Prostate gland (tissue), 2 donors: ENCODE data around the gene PIK3R6. TPM values are rescaled to one million over a fixed set of nuclear protein-coding genes. Genes with fewer than 3 reads are reported as not detected.
"Not testable (repeated sequence)": the region's sequence is repeated elsewhere in the genome, so short reads cannot be mapped to it uniquely, and the experiment has no call there.

Experiments used
- DNase-seq: peaks from one replicate; pipeline ENCODE4 v3.0.0-alpha.2; 2019; ENCODE audit warnings: low spot score
- H3K27ac ChIP-seq, 2 donors: fragments of 200-600 bp; sonication (generic); 2 replicates each; pipeline ENCODE4 v1.5.1; 2017 to 2019
- H3K27me3 ChIP-seq: fragments of 200-600 bp; sonication (generic); replicated peaks from 2 replicates; pipeline ENCODE4 v1.5.1; 2019; ENCODE audit not compliant: insufficient read depth
- H3K36me3 ChIP-seq, 2 donors: fragments of 200-600 bp; sonication (generic); 1 replicate in 1 of 2; 2 replicates in 1 of 2; pipeline versions ENCODE4 v1.5.1 to v1.8.1; 2017 to 2019
- H3K4me1 ChIP-seq: fragments of 200-600 bp; sonication (generic); replicated peaks from 2 replicates; pipeline ENCODE4 v1.5.1; 2019
- H3K4me3 ChIP-seq, 2 donors: fragments of 200-600 bp; sonication (generic); 2 replicates each; pipeline ENCODE4 v1.5.1; 2017 to 2019
- H3K9me3 ChIP-seq: fragments of 200-600 bp; sonication (generic); 2 replicates; pipeline ENCODE4 v1.5.1; 2017
- CTCF ChIP-seq, 4 experiments: fragments of 200-600 bp in 2 of 4; fragments of 450-650 bp in 2 of 4; sonication (generic) in 2 of 4; IDR thresholded peaks; 1 replicate in 3 of 4; 2 replicates in 1 of 4; pipeline ENCODE4 v1.5.1; 2016 to 2019; ENCODE audit warnings: antibody characterized with exemption in 4 of 4, mild to moderate bottlenecking in 2 of 4, moderate library complexity in 2 of 4
- POLR2A ChIP-seq: fragments of 450-650 bp; IDR thresholded peaks from one replicate; pipeline ENCODE4 v1.6.1; 2016; ENCODE audit warnings: antibody characterized with exemption, mild to moderate bottlenecking
- POLR2AphosphoS5 ChIP-seq: sonication (generic); formaldehyde crosslinking; IDR thresholded peaks from one replicate; pipeline ENCODE4 v1.6.1; 2017; ENCODE audit warnings: antibody characterized with exemption
- WGBS: methylation state at CpG from one replicate; pipeline ENCODE4 v1.1.5; 2018; 5-methylcytosine and 5-hydroxymethylcytosine counted together
- intact Hi-C: fragments of 100-400 bp; cut with DNase I; formaldehyde crosslinking; loops from one replicate; pipeline ENCODE4 v1.14.2; 2022
- total RNA-seq, 2 donors: library from RNA; depleted of rRNA; stranded (reverse); fragments of >200 nt; gene quantifications; one replicate each; pipeline ENCODE4 v1.1.0, GENCODE V29; 2016

PIK3R6 gene
- total RNA-seq, 2 donors from 2014 or later, result 0.18 to 2.6 TPM

- no peaks in the 10 kb centered on the region for H3K36me3 ChIP-seq
- no peak for DNase-seq
- no peak overlapping the region for H3K27ac ChIP-seq
- TF ChIP-seq CTCF (IDR thresholded peaks at IDR 0.05) (no peak), POLR2A (no peak), POLR2AphosphoS5 (no peak)
- no peaks in the 10 kb centered on the region for H3K9me3 ChIP-seq
- 62% methylated on average over 8 of the region's 8 CpGs for WGBS
- intact Hi-C loops, result no loop called here
- H3K4me3 ChIP-seq, result no peak overlapping the region
- no peaks in the 10 kb centered on the region for H3K4me1 ChIP-seq
- H3K27me3 ChIP-seq, result no peaks in the 10 kb centered on the region
Observed at GRCh38 chr17:8888704-8889302, 21.3 kb upstream of the PIK3R6 start.

- 69% methylated on average over 39 of the region's 39 CpGs for WGBS
- intact Hi-C loops, result no loop called here
- DNase-seq, result no peak
Observed at GRCh38 chr17:8887834-8888703, 20.6 kb upstream of the PIK3R6 start.

GRCh38 chr17:8887301-8887700 is 19.8 kb upstream of the PIK3R6 start:
- Histone ChIP-seq H3K27me3 (no peaks in the 10 kb centered on the region), H3K4me1 (no peaks in the 10 kb centered on the region), H3K4me3 (no peak overlapping the region), H3K9me3 (no peaks in the 10 kb centered on the region), H3K36me3 (no peaks in the 10 kb centered on the region), H3K27ac (no peak overlapping the region)
- intact Hi-C loops, result no loop called here
- TF ChIP-seq POLR2AphosphoS5 (no peak), POLR2A (no peak), CTCF (IDR thresholded peaks at IDR 0.05) (no peak)
- WGBS, result 98% methylated on average over 11 of the region's 11 CpGs
- DNase-seq, result no peak

More at GRCh38 chr17:8887834-8888703, 20.6 kb upstream of the PIK3R6 start:
- no peak overlapping the region for H3K4me3 ChIP-seq
- TF ChIP-seq POLR2A (no peak), CTCF (IDR thresholded peaks at IDR 0.05) (no peak), POLR2AphosphoS5 (no peak)
- H3K27me3 ChIP-seq, result no peaks in the 10 kb centered on the region
- H3K27ac ChIP-seq, result no peak overlapping the region
- H3K9me3 ChIP-seq, result no peaks in the 10 kb centered on the region
- no peaks in the 10 kb centered on the region for H3K36me3 ChIP-seq
- H3K4me1 ChIP-seq, result no peaks in the 10 kb centered on the region

GRCh38 chr17:8885967-8886684 is 18.7 kb upstream of the PIK3R6 start:
- no peaks in the 10 kb centered on the region for H3K36me3 ChIP-seq
- H3K4me1 ChIP-seq, result no peaks in the 10 kb centered on the region
- intact Hi-C loops, result no loop called here
- WGBS, result 94% methylated on average over 23 of the region's 23 CpGs
- H3K27ac ChIP-seq, result no peak overlapping the region
- no peak overlapping the region for H3K4me3 ChIP-seq
- no peaks in the 10 kb centered on the region for H3K9me3 ChIP-seq
- no peak for DNase-seq
- no peaks in the 10 kb centered on the region for H3K27me3 ChIP-seq
- TF ChIP-seq CTCF (IDR thresholded peaks at IDR 0.05) (no peak), POLR2A (no peak), POLR2AphosphoS5 (no peak)

GRCh38 chr17:8885163-8885966 is 17.9 kb upstream of the PIK3R6 start:
- H3K36me3 ChIP-seq, H3K4me1 ChIP-seq, intact Hi-C loops, H3K4me3 ChIP-seq, DNase-seq, H3K27ac ChIP-seq, H3K9me3 ChIP-seq, H3K27me3 ChIP-seq: not testable (repeated sequence)
- WGBS, result 86% methylated on average over 27 of the region's 30 CpGs
